K562 (cell line): ENCODE results near the gene CHST7. TPM values are rescaled to one million over a fixed set of nuclear protein-coding genes. Genes with fewer than 3 reads are reported as not detected.
A peak's percentile ranks its signal among the peaks of the same experiment; 100 is the strongest.
"Not testable (repeated sequence)": the region's sequence is repeated elsewhere in the genome, so short reads cannot be mapped to it uniquely, and the experiment has no call there.

Experiments
- ATAC-seq: fragments of 200-7000 bp; cut with Tn5 transposase; 3 replicates; pipeline ENCODE4 v1.9.1; 2020; ENCODE audit warnings: moderate library complexity
- BruUV-seq: library from RNA; stranded (reverse); fragments of 400-500 nt; replicated peaks from 2 replicates; lab custom pipeline; 2021; lab: Mats Ljungman, UMichigan
- CTCF ChIA-PET: fragments of 300-600 bp; formaldehyde crosslinking; extraction: SDS; loops from one replicate; lab custom pipeline; 2021; ENCODE audit warnings: low intra/inter-chr PET ratio; lab: Yijun Ruan, JAX
- POLR2A ChIA-PET: fragments of 300-600, 350-650 bp; sonication (Branson Sonifier 250); formaldehyde crosslinking; extraction: SDS; loops from one replicate; lab custom pipeline; 2021; ENCODE audit warnings: antibody characterized with exemption, inconsistent platforms; lab: Yijun Ruan, JAX
- DNase-seq, 4 experiments: peaks; one replicate each; pipeline versions ENCODE4 v3.0.0 to v3.0.0-alpha.2; 2011 to 2018; ENCODE audit warnings: low spot score in 3 of 4, mixed read lengths in 3 of 4; ENCODE audit errors: extremely low read depth in 1 of 4
- FAIRE-seq: peaks from 2 replicates; lab custom pipeline; 2011; peaks lifted over from hg19 to GRCh38; lab: Jason Lieb, UNC
- H2AFZ ChIP-seq: 2 replicates; pipeline ENCODE4 v1.6.0; 2011; ENCODE audit warnings: low read depth, low read length, control low read depth, inconsistent platforms
- H3K27ac ChIP-seq: fragments of 200-600 bp; 3 replicates; pipeline ENCODE4 v1.8.0; 2011; ENCODE audit warnings: low read depth, mild to moderate bottlenecking, control low read depth, inconsistent platforms, low read length, moderate library complexity, mixed read lengths; ENCODE audit errors: extremely low read depth
- H3K27me3 ChIP-seq, 2 experiments: fragments of 300-600 bp in 1 of 2; 2 replicates in 1 of 2; 3 replicates in 1 of 2; pipeline versions ENCODE4 v1.6.0 to v1.8.0; 2011; ENCODE audit warnings: inconsistent platforms in 2 of 2, low read length in 2 of 2, mild to moderate bottlenecking in 1 of 2, mixed read lengths in 1 of 2, moderate library complexity in 1 of 2; ENCODE audit not compliant: control insufficient read depth in 2 of 2, insufficient read depth in 2 of 2
- H3K36me3 ChIP-seq: fragments of 300-600 bp; 3 replicates; pipeline ENCODE4 v1.8.0; 2011; ENCODE audit warnings: mild to moderate bottlenecking, low read length, inconsistent platforms; ENCODE audit not compliant: control insufficient read depth, insufficient read depth
- H3K4me1 ChIP-seq, 2 experiments: fragments of 200-600 bp in 1 of 2; replicated peaks in 1 of 2; 2 replicates in 1 of 2; 3 replicates in 1 of 2; pipeline versions ENCODE4 v1.5.1 to v1.8.0; 2011; ENCODE audit warnings: inconsistent platforms in 2 of 2, low read length in 2 of 2, mild to moderate bottlenecking in 1 of 2, mixed read lengths in 1 of 2, moderate library complexity in 1 of 2; ENCODE audit not compliant: control insufficient read depth in 2 of 2, insufficient read depth in 2 of 2
- H3K4me2 ChIP-seq: 2 replicates; pipeline ENCODE4 v1.6.1; 2011; ENCODE audit warnings: low read length, control low read depth, inconsistent platforms, mixed read lengths; ENCODE audit not compliant: insufficient read depth
- H3K4me3 ChIP-seq: fragments of 200-600 bp; sonication (generic), shearing (Covaris generic); 2 replicates; pipeline ENCODE4 v1.5.1; 2016; ENCODE audit warnings: control low read depth, inconsistent platforms
- H3K79me2 ChIP-seq: fragments of 200-600 bp; 3 replicates; pipeline ENCODE4 v1.8.0; 2011; ENCODE audit warnings: low read length, inconsistent platforms; ENCODE audit not compliant: control insufficient read depth, insufficient read depth
- H3K9ac ChIP-seq, 2 experiments: 2 replicates each; pipeline versions ENCODE4 v1.6.0 to v1.6.1; 2011; ENCODE audit warnings: low read depth in 2 of 2, low read length in 2 of 2, control low read depth in 1 of 2, inconsistent platforms in 1 of 2, mild to moderate bottlenecking in 1 of 2, mixed read lengths in 1 of 2; ENCODE audit not compliant: insufficient read depth in 1 of 2
- H3K9me1 ChIP-seq: one replicate; pipeline ENCODE4 v1.6.0; 2011; ENCODE audit warnings: inconsistent platforms, mild to moderate bottlenecking, low read length, moderate library complexity; ENCODE audit not compliant: control insufficient read depth, insufficient read depth
- H3K9me3 ChIP-seq: replicated peaks from 2 replicates; pipeline ENCODE4 v1.5.1; 2011; ENCODE audit warnings: low read depth, low read length, inconsistent platforms; ENCODE audit not compliant: control insufficient read depth, insufficient read depth
- H4K20me1 ChIP-seq: replicated peaks from 2 replicates; pipeline ENCODE4 v1.6.1; 2011; ENCODE audit warnings: low read length, inconsistent platforms, mixed read lengths; ENCODE audit not compliant: control insufficient read depth, insufficient read depth
- CHD2 ChIP-seq: IDR thresholded peaks from 2 replicates; pipeline ENCODE4 v1.6.1; 2011; ENCODE audit warnings: low read depth, low read length
- GABPB2 ChIP-seq: fragments of 250-450 bp; sonication (Bioruptor Pico); conservative IDR thresholded peaks from 2 replicates; pipeline ENCODE4 v1.5.1; 2021; ENCODE audit warnings: mild to moderate bottlenecking
- KAT7 ChIP-seq: sonication (generic); formaldehyde crosslinking; IDR thresholded peaks from 2 replicates; pipeline ENCODE4 v1.8.0; 2022; ENCODE audit warnings: missing genetic modification reagents, mild to moderate bottlenecking, borderline replicate concordance
- NFIC ChIP-seq: fragments of 450-650 bp; IDR thresholded peaks from 2 replicates; pipeline ENCODE4 v1.6.1; 2017; ENCODE audit warnings: mild to moderate bottlenecking, inconsistent platforms
- SP1 ChIP-seq: sonication (generic); formaldehyde crosslinking; IDR thresholded peaks from 2 replicates; pipeline ENCODE4 v1.8.1; 2022; ENCODE audit warnings: mild to moderate bottlenecking, missing genetic modification reagents
- SPI1 ChIP-seq: IDR thresholded peaks from 2 replicates; pipeline ENCODE4 v1.6.1; 2011; ENCODE audit warnings: low read depth, low read length, control low read depth, borderline replicate concordance
- ZNF347 ChIP-seq: fragments of 450-650 bp; formaldehyde crosslinking; IDR thresholded peaks from 2 replicates; pipeline ENCODE4 v1.4.0; 2020; ENCODE audit warnings: low read depth, mild to moderate bottlenecking, moderate library complexity
- WGBS: fragments of 100-300 bp; shearing (Covaris generic); methylation state at CpG from one replicate; pipeline ENCODE4 v1.1.6; 2016; ENCODE audit warnings: low coverage, mixed read lengths; ENCODE audit not compliant: insufficient coverage; ENCODE audit errors: missing lambda C conversion rate; 5-methylcytosine and 5-hydroxymethylcytosine counted together
- in situ Hi-C: fragments of 300-500 bp; cut with MboI; formaldehyde crosslinking; loops from 4 replicates; pipeline ENCODE4 v1.15.0; 2018; ENCODE audit warnings: inconsistent platforms, mixed read lengths
- intact Hi-C: fragments of 100-400 bp; cut with micrococcal nuclease; formaldehyde crosslinking; loops from 2 replicates; pipeline ENCODE4 v1.14.2; 2022
- polyA plus RNA-seq, 8 experiments: library from polyadenylated mRNA; depleted of rRNA in 4 of 8; stranded (reverse) in 5 of 8; unstranded in 3 of 8; fragments of >200 nt; fragmentation: Nextera tagmentation in 2 of 8; fragmentation: Illumina TruSeq in 1 of 8; extraction: Ambion mirVana in 2 of 8; extraction: Trizol in 1 of 8; gene quantifications; 2 replicates each; pipeline versions ENCODE4 v1.2.1 to v1.2.3, GENCODE V29; 2011 to 2014; ENCODE audit warnings: inconsistent platforms in 1 of 8, missing spikeins in 1 of 8
- total RNA-seq, 7 experiments: library from RNA; depleted of rRNA in 6 of 7; stranded (reverse); fragments of >200 nt in 6 of 7; fragmentation: Illumina TruSeq in 2 of 7; extraction: Trizol in 2 of 7; gene quantifications; 2 replicates each; pipeline versions ENCODE4 v1.2.1 to v1.2.3, GENCODE V29; 2011 to 2021; ENCODE audit warnings: low replicate concordance in 1 of 7

The CHST7 gene
- total and polyA plus RNA-seq, 9 of the 15 experiments (the other 6 are each of a cell fraction or from before 2014, with no cell fraction given) = 0.04 to 0.41 (median 0.09) TPM; not detected in 2

- WGBS = 55% methylated on average over 2 of the region's 2 CpGs
- Histone ChIP-seq H3K4me3 (no peak overlapping the region), H3K4me2 (no peak overlapping the region), H4K20me1 (no peaks in the 10 kb centered on the region), H3K79me2 (peaks cover 32% of the 10 kb centered on the region), H3K27me3 (no peaks in the 10 kb centered on the region), H3K27ac (no peak overlapping the region), H3K4me1 (no peaks in the 10 kb centered on the region; a peak in 2 of 5 replicates), H3K9me1 (no peaks in the 10 kb centered on the region), H3K9ac (no peak overlapping the region), H3K36me3 (peaks cover 18% of the 10 kb centered on the region), H2AFZ (no peak overlapping the region), H3K9me3 (no peaks in the 10 kb centered on the region)
- in situ Hi-C loops = no loop called here
- POLR2A ChIA-PET = interaction anchor here (0.6 kb wide), 1 partner anchor 294 kb away, joined by 3 read pairs; the partner anchor contains the start of gene RP2
- intact Hi-C loops = no loop called here
- no TSS peak for BruUV-seq
- TF ChIP-seq NFIC = peak; percentile 36; the same call in 1 of the 2 replicates
- no peak for TF ChIP-seq GABPB2 (CRISPR knock-in tag)
- peak; percentile 90 for TF ChIP-seq SPI1
- no peak for TF ChIP-seq KAT7 (CRISPR knock-in tag)
- no peak for TF ChIP-seq ZNF347 (CRISPR knock-in tag)
- no peak for TF ChIP-seq SP1 (CRISPR knock-in tag)
- TF ChIP-seq CHD2 = no peak
- CTCF ChIA-PET = no interaction called here
- no peak for FAIRE-seq
- ATAC-seq = no peak
- no peak for DNase-seq
Measured at GRCh38 chrX:46543441-46543840, 30.1 kb upstream of the CHST7 start.

- Histone ChIP-seq H3K9ac (peak overlapping the region; percentile 94 to 95; a peak in 3 of 4 replicates), H3K27ac (peak overlapping the region; percentile 74), H3K4me2 (peak overlapping the region; percentile 82), H3K4me3 (peak overlapping the region; percentile 83), H3K79me2 (peaks cover 32% of the 10 kb centered on the region), H3K36me3 (peaks cover 19% of the 10 kb centered on the region), H2AFZ (peak overlapping the region; percentile 83)
- WGBS = 18% methylated on average over 6 of the region's 7 CpGs
- FAIRE-seq, H3K4me1 ChIP-seq, POLR2A ChIA-PET, BruUV-seq, ATAC-seq, in situ Hi-C loops, DNase-seq, intact Hi-C loops, H3K9me1 ChIP-seq, H3K27me3 ChIP-seq, CTCF ChIA-PET, H3K9me3 ChIP-seq, H4K20me1 ChIP-seq: not testable (repeated sequence)
Measured at GRCh38 chrX:46544527-46544926, 29.0 kb upstream of the CHST7 start.
